ENCODE measurements around the gene PEDS1. TPM values are rescaled to one million over a fixed set of nuclear protein-coding genes. Genes with fewer than 3 reads are reported as not detected.

PEDS1 gene
- total and polyA plus RNA-seq, 2 of the 13 experiments (the other 11 are each of a cell fraction or from before 2014, with no cell fraction given): 30.5 to 93.9 TPM

DNA sequence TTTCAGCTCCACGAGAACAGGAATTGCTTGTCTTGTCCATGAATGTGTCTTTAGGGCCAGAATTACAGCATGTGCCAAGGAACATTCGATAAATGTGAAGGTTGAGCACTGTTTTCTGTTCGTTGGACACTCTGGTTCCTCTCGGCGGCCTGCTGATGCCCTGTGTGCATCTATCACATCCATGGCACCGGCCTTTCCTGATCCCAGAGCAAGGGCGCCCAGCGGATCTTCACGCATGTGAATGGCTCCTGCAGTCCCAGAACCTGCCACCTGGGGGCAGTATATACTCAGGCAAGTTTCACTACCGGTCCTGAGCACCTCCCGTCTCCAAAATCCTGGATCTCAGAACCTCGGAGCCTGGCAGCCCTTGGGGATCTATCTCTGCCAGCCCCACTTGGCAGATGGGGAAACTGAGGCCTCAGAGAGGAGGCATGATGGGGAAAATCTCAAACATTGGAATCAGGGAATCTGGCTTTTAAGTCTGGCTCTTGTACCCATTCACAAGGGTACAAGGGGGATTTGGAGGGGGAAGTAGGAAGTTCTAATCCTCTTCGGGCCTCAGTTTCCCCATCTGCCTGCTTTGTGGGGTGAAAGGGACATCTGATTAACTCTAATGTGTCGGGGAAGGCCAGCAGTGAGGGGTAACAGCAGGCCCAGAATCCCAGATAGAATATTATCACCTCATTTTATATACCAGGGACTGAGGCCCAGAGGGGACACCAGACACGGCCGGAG is 32.8 kb upstream of the PEDS1 start (continued):
- no peak for TF ChIP-seq REST (IDR thresholded peaks at IDR 0.05; ENCODE audit: borderline replicate concordance in 1 of 2, low read depth in 1 of 2, low read length in 2 of 2)
- TF ChIP-seq, protein P1, sequence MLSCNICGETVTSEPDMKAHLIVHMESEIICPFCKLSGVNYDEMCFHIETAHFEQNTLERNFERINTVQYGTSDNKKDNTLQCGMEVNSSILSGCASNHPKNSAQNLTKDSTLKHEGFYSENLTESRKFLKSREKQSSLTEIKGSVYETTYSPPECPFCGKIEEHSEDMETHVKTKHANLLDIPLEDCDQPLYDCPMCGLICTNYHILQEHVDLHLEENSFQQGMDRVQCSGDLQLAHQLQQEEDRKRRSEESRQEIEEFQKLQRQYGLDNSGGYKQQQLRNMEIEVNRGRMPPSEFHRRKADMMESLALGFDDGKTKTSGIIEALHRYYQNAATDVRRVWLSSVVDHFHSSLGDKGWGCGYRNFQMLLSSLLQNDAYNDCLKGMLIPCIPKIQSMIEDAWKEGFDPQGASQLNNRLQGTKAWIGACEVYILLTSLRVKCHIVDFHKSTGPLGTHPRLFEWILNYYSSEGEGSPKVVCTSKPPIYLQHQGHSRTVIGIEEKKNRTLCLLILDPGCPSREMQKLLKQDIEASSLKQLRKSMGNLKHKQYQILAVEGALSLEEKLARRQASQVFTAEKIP (CRISPR knock-in tag; IDR thresholded peaks at IDR 0.05; ENCODE audit: borderline replicate concordance): no peak
- TF ChIP-seq ZNF629 (CRISPR knock-in tag; conservative IDR thresholded peaks at IDR 0.05): peak; percentile 93
- TF ChIP-seq SP140L (CRISPR knock-in tag; IDR thresholded peaks at IDR 0.05; ENCODE audit: borderline replicate concordance): no peak
- peak; percentile 87; the same call in 1 of the 2 replicates for TF ChIP-seq MTERF4 (CRISPR knock-in tag; IDR thresholded peaks at IDR 0.05)
- no peak for TF ChIP-seq ZSCAN22 (CRISPR knock-in tag; IDR thresholded peaks at IDR 0.05)
- TF ChIP-seq ZNF317 (CRISPR knock-in tag; IDR thresholded peaks at IDR 0.05): no peak
- TF ChIP-seq TFDP2 (CRISPR knock-in tag; IDR thresholded peaks at IDR 0.05): peak; percentile 40; the same call in 1 of the 2 replicates
- no peak for TF ChIP-seq ZNF530 (CRISPR knock-in tag; IDR thresholded peaks at IDR 0.05; ENCODE audit: low read depth)
- TF ChIP-seq, protein P2, sequence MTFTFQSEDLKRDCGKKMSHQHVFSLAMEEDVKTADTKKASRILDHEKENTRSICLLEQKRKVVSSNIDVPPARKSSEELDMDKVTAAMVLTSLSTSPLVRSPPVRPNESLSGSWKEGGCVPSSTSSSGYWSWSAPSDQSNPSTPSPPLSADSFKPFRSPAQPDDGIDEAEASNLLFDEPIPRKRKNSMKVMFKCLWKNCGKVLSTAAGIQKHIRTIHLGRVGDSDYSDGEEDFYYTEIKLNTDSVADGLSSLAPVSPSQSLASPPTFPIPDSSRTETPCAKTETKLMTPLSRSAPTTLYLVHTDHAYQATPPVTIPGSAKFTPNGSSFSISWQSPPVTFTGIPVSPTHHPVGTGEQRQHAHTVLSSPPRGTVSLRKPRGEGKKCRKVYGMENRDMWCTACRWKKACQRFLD (CRISPR knock-in tag; IDR thresholded peaks at IDR 0.05; ENCODE audit: borderline replicate concordance): peak; percentile 23; the same call in 1 of the 2 replicates
- peak; percentile 32 for TF ChIP-seq CEBPG (CRISPR knock-in tag; IDR thresholded peaks at IDR 0.05)
- no peak for TF ChIP-seq EZH2 (conservative IDR thresholded peaks at IDR 0.05; ENCODE audit: low read depth, low read length)
- peak; percentile 57; the same call in 1 of the 2 replicates for TF ChIP-seq ZNF766 (CRISPR knock-in tag; IDR thresholded peaks at IDR 0.05; ENCODE audit: borderline replicate concordance)
- TF ChIP-seq ZNF788 (CRISPR knock-in tag; IDR thresholded peaks at IDR 0.05; ENCODE audit: borderline replicate concordance): peak; percentile 67; the same call in 1 of the 2 replicates
- TF ChIP-seq TCF12 (IDR thresholded peaks at IDR 0.05): no peak
- no peak for TF ChIP-seq TCF12 (CRISPR knock-in tag; IDR thresholded peaks at IDR 0.05)
- TF ChIP-seq HNF4A (CRISPR knock-in tag; IDR thresholded peaks at IDR 0.05): no peak

Data from HepG2 (cell line).